Hepatocyte (in vitro differentiated cells): Measurements from ENCODE around the gene AMPH.

Experiments used
- CTCF ChIP-seq: fragments of 200-600 bp; sonication (generic); IDR thresholded peaks from 2 replicates; pipeline ENCODE4 v1.5.1; 2016; ENCODE audit warnings: antibody characterized with exemption, mild to moderate bottlenecking; ENCODE audit not compliant: poor library complexity
- EZH2 ChIP-seq: fragments of 200-600 bp; sonication (generic); IDR thresholded peaks from 2 replicates; pipeline ENCODE4 v1.6.1; 2016; ENCODE audit warnings: antibody characterized with exemption, mild to moderate bottlenecking, borderline replicate concordance
- EZH2phosphoT487 ChIP-seq: fragments of 200-600 bp; sonication (generic); IDR thresholded peaks from one replicate; pipeline ENCODE4 v1.6.1; 2018; ENCODE audit warnings: antibody characterized with exemption, mild to moderate bottlenecking, low read depth, moderate library complexity; ENCODE audit not compliant: unreplicated experiment, severe bottlenecking

DNA sequence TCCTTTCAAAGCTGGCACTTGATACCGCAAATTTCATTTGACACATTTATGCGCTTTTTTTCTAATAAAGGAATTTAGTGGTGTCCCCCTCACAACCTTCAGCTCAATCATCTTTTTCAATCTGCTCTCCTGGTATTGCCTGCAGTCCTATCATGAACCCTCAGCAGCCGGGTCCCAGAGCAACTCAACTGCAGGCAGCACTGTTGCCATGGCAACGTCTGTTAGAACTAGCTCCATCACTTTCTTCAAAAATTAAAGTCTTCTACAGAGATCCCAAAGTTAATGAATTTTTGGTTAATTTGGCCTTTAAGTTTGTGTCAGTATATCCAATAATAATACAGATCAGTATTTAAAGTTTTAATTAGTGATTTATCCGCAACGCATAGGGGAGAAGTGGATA lies 221.6 kb downstream of the AMPH start:
- TF ChIP-seq CTCF (no peak), EZH2 (no peak), EZH2phosphoT487 (no peak)
